HG02623 (cell line): ENCODE results near the gene PPAT.
"Not testable (repeated sequence)": the region's sequence is repeated elsewhere in the genome, so short reads cannot be mapped to it uniquely, and the experiment has no call there.

Source experiments
- ATAC-seq: cut with Tn5 transposase; IDR thresholded peaks from one replicate; pipeline ENCODE4 v1.9.1; 2021; ENCODE audit warnings: moderate library complexity; ENCODE audit not compliant: unreplicated experiment

The PPAT gene

DNA sequence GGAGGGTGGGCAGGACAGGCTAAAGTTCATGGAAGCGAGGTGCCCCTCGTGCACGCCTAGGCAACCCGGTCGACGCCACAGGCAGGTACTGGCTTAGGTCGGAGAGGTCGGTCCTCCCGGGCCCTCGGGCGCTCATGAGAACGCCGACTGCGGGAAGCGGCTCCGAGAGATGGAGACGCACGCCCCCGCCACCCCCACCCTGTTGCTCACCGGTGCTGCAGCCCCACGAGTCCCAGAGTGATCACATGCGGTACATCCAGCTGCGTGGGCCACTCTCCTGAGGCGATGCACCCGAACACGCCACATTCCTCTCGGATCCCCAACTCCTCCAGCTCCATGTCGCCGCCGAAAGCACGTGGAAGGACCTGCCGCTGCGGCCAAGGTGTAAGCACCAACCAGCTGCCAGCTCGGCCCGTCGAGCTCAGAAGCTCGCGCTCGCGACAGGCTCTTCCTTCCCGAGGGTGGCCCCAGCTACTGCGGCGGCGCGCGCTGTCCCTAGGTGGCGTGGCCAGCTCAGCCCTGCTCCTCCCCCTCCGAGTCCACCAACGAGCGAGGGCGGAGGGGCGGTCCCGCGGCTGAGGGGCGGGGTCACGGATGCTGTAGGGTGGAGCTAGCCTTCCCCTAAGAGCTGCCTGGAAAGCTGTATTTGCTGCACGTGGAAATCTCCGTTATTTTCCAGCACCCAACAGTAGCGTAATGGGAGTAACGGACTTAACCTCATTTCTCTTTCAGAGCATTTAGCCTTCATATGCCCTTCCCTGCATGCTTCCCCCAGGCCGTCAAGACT, at the start of gene PPAT:
PPAT (minus strand) TSS at position 476 of the 787 bp plus-strand sequence; CDS start at position 338, 138 bp downstream.
- peak; percentile 73 for ATAC-seq

DNA sequence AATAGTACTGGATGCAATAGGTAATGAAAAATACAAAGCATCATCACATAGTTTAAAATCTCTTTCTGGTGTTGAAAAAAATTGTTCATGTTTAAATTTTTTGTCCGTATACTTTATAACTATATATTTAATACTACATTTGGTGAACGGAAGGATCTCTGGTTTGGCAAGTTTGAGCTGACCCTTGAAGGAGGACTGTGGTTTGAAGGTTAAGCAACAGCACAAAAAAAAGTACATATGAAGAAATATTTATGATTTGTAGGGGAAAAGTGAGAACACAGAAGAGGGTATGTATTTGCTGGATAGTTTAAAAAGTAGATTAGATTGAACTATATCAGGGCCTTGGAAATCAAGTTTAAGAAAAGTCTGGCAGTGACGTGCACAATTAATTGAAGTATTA, 45.3 kb upstream of the PPAT start:
- ATAC-seq, result no peak

DNA sequence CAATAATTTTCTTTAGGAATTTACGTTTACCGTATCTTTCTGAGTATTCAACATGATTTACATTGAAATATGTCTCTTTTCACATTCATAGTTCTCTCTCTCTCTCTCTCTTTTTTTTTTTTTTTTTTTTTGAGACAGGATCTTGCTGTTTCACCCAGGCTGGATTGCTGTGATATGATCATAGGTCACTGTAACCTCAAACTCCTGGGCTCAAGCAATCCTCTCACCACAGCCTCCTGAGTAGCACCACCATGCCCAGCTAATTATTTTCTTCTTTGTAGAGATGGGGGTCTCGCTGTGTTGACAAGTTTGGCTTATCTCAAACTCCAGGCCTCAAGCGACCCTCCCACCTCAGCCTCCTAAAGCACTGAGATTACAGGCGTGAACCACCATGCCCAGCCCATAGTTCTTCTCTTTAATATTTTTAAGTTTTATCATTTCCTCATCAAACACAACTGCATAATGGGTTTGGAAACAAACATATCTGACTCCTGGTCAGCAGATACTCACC, 41.8 kb upstream of the PPAT start:
- no peak for ATAC-seq

DNA sequence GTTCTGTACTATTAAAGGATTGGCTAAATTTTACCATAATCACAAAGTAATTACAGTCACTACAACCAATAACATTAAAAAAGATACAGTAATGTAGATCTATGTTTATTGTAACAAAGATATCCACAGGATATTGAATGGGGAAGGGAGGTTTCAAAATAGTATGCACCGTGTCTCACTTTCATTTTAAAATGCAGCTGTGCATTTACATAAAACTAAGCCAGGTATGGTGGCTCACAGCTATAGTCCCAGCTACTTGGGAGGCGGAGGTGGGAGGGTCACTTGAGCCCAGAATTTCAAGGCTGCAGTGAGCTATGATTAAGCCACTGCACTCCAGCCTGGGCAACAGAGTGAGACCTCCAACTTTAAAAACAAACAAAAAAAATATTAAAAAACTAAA, 40.5 kb upstream of the PPAT start:
- peak; percentile 93 for ATAC-seq

DNA sequence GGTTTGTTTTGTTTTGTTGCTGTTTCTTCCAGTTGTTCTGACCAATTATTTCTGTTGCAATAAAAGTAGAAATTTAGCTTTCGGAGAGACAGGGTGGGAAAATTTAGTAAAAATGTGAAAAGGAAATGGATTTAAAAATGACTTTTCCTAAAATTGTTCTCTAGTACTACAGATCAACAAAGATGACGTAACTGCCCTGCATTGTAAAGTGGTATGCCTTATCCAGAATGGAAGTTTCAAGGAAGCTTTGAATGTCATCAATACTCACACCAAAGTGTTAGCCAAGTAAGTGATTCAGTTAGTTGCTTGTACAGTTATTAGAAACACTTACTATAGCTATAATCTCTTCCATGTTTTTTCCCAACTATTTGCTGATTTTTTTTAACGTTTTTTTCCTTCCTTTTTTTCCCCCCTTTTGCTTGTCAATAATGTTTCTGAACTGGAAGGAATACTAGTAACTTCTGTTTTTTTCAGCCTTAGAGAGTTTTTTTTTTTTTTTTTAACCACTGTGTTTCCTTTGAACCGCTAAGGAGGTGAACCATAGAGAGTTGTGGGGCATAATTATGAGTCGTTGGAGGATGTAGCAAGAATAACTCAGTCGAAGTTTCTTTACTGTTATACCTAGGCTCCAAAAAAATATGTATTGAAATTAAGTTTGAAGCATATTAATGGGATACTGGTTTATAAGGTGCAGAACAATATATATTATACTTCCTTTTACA, 34.2 kb upstream of the PPAT start:
- ATAC-seq, result no peak

DNA sequence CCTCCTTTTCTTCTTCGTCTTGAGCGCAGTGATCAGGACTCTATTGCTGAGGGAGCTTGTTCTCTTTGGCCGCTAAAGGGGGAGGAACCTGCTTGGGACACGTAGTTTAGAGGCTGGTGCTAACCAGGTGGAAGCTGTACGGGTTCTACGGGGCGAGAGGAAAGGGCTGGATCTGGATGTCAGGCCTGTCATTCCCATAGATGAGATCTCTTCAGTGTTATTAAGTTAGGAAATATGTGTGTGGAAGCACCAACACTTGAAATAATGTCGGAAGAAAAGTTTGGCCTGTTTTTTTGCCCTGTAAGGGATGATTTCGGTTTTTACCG, 32.6 kb upstream of the PPAT start:
- peak; percentile 41 for ATAC-seq

DNA sequence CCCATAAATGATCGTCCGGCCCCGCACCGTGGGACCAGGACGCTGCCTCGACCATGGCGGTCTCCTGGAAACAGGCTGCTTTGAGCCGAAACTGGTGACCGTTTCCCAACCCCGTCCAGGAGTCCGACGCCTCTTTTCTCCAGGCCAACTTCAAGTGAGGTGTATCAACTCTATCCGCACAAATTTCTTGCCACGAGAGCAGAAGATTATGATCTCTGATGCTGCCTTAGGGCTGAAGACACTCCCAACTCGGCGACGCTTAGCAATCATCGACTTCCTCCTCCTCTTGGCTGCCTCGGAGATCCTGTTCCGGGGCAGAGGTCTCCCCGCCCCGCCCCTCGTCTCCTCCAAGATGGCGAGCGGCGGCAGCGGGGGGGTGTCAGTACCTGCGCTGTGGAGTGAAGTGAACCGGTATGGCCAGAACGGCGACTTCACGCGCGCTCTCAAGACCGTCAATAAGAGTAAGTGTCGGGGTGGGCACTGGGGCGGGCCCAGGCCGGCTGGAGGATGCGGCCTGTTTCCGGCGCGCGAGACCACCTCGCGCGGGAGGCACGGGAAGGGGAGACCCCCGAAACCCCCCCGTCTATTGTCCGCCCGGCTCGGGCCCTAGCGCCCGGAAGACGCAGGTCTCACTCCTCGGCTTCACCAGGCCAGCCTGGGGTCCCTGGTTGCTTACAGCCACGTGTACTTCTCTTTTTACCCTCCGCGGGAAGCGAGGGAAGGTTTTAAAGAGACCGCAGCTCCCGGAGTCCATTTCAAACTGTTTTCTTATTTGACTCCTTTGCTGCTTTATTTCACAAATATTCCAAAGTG, 32.1 kb upstream of the PPAT start, which contains the start of gene SRP72:
SRP72 (plus strand) TSS at position 334 of the 813 bp plus-strand sequence; CDS start at position 353, 19 bp downstream.
- peak; percentile 90 for ATAC-seq

DNA sequence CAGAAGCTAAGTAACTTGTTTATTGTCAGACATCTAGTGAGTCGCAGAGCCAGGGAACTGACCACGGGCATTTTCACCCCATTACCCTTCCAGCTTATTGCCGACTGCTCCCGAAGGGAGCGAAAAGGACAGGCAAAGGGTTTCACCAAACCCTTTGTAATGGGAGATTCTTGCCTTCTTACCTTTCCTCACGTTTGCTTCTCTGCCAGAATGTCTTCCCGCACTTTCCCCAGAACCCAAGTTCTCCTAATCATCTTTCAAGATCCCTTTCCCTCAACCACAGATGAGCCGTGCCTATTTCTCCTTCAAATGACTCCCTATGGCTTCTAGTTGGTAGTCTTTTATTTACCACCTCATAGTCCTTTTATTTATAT, 31.5 kb upstream of the PPAT start:
- no peak for ATAC-seq

DNA sequence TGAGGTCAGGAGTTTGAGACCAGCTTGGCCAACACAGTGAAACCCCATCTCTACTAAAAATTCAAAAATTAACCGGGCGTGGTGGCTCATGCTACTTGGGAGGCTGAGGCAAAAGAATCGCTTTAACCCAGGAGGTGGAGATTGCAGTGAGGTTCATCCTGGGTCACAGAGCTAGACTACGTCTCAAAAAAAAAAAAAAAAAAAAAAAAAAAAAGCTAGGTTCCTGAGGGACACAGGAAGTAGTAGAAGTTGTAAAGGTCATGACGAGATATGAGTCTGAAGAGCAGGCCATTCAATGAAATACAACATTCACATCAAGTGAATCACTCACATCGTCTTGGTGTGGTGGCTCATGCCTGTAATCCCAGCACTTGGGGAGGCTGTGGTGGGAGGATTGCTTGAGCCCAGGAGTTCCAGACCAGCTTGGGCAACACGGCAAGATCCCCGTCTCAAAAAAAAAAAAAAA, 30.9 kb upstream of the PPAT start:
- ATAC-seq, result not testable (repeated sequence)

DNA sequence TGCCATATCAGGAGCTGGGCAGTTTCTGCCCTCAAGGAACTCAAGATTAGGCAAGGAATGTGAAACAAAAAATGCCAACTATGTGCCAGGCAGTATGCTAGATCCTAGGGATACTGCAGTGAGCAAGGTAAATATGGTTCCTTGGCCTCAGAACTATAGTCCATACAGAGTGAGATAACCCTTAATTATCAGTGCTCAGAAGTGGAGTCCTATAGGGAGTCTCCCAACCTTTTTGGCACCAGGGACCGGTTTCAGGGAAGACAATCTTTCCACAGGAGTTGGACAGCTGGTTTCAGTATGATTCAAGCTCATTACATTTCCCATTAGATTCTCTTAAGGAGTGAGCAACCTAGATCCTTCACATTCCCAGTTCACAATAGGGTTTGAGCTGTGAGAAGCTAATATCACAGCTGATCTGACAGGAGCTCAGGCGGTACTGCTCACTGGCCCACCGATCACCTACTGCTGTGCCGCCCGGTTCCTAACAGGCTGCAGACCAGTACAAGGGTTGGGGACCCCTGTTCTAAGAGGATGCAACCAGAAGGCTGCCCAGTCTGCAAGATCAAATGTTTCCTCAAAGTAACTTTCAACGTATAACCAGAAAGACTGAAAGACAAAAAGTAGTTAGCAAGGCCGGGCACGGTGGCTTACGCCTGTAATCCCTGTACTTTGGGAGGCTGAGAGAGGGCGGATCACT, 30.3 kb upstream of the PPAT start:
- no peak for ATAC-seq

DNA sequence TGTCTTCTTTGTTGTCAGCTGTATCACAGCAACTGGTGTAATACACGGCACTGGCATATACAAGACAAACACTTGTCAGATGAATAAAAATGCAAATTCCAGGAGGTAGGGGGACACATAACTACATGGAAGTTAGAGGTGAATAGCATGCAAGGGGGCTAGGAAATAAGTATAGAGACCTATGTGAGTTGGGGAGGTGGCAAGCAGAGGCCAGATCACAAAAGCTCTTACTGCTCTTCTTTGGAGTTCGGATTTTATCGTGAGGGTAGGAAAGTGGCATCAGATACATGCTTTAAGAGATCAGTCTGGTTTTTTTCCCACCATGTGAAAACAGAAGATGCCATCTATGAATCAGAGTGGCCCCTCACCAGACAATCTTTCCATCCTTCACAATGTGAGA, 29.2 kb upstream of the PPAT start:
- no peak for ATAC-seq

DNA sequence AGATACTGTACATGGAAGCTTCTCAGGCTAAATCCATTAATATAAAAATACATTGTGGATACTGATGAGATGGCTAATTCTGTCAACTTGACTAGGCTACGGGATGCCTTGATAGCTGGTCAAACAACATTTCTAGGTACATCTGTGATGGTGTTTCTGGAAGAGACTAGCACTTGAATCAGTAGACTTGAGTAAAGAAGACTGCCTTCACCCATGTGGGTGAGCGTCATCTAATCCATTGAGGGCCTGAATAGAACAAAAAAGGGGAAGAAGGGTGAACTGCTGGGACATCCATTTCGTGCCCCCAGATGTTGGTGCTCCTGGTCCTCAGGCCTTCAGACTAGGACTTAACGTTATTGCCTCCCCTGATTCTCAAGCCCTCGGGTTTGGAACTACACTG, 28.3 kb upstream of the PPAT start:
- ATAC-seq, result no peak

DNA sequence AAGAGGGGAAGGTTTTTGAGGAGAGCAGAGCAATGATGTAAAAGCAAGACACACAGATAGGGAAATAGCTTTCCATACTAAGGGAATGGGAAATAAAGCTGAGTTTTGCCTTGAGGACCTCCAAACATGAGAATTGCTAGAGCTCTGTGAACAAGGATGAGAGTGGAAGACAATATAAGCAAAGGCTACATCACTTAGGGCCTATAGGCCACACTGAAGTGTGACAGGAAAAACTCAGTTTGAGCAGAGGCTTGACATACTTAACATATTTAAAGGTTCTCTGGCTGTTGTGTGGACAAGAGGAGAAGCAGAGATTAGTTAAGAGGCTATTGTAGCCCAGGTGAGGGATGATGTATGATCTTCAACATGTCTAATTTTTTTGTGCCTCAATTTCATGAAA, 26.7 kb upstream of the PPAT start:
- ATAC-seq, result no peak

DNA sequence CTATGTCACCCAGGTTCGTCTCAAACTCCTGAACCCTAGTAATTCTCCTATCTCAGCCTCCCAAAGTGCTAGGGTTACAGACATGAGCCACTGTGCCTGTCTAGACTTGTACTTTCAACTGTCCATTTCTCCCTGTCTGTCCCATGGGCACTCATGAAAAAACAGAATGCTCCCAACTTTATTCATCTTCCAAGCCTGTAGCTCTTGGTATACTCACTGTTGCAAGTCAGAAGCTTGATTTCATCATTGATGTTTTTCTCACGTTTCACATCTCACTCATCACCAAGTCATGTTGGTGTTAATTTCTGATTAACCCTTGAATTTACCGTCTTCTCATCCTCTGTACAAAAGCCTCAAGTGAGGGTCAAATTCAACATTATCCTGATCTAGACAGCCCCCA, 24.7 kb upstream of the PPAT start:
- no peak for ATAC-seq

DNA sequence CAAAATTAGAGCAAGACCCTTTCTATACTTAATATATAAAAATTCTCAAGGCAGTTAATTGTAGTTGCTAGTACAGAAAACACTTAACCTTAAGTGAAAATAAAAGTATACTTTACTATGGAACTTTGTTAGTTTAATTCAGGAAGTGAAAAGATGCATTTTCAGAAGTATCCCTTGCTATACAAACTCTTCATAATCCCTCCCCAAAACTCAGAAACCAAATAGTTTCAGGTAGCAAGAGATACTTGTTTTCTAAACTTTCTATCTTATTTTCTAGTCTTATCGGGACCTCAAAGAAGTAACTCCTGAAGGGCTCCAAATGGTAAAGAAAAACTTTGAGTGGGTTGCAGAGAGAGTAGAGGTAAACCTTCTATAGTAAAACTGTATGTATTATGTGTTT, 14.9 kb upstream of the PPAT start:
- ATAC-seq, result no peak

DNA sequence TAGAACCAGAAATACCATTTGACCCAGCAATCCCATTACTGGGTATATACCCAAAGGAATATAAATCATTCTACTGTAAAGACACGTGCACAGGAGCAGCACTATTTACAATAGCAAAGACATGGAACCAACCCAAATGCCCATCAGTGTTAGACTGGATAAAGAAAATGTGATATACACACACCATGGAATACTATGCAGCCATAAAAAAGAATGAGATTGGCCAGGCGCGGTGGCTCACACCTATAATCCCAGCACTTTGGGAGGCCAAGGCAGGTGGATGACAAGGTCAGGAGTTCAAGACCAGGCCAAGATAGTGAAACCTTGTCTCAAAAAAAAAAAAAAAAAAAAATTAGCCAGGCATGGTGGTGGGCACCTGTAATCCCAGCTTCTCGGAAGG, 14.1 kb upstream of the PPAT start:
- ATAC-seq, result not testable (repeated sequence)

DNA sequence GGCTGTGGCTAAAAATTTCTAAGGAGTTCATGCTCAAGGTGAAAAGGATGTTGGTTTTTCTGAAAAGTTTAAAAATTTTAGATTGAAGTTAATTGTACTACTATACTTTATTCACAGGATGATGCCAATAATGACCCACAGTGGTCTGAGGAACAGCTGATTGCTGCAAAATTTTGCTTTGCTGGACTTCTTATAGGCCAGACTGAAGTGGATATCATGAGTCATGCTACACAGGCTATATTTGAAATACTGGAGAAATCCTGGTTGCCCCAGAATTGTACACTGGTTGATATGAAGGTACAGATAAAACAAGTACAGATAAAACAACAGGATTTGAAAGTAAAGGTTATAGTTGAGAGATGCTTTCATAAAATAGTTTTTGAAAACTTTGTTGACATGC, 12.9 kb upstream of the PPAT start:
- no peak for ATAC-seq

DNA sequence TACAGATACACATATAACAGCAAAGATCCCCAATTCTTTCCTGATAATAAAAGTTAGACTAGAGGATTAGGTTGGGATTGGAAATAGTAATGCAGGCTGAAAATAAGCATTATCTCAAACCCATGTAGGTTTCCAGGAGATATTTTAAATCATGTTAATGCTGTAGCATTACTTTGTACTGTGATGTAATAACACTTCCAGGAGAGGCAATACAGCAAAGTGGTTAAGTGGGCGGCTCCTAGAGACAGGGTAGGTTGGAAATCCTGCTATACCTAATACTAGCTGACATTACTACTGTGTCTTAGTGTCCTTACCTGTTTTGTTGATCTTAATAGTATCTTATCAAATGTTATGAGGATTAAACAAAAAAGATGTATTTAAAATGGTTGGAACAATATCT, 10.3 kb upstream of the PPAT start:
- no peak for ATAC-seq

DNA sequence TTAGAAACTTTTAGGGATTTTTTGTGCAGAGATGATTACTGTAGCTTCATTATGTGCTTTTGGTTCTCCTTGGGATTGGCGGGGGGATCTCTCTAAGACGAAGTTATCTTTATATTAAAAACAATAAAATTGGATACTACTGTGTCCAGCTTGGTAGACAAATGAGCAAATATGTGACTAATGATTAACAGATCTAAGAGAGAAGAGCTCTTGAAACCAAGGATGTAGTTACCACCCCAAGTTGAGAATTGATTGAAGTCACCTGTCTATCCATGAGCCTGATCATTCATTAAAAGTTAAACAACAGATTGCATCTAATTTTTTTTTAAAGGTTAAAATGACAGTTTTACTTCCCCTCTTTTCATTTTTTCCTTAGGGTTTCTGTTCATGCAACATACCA, 9.3 kb upstream of the PPAT start:
- no peak for ATAC-seq

DNA sequence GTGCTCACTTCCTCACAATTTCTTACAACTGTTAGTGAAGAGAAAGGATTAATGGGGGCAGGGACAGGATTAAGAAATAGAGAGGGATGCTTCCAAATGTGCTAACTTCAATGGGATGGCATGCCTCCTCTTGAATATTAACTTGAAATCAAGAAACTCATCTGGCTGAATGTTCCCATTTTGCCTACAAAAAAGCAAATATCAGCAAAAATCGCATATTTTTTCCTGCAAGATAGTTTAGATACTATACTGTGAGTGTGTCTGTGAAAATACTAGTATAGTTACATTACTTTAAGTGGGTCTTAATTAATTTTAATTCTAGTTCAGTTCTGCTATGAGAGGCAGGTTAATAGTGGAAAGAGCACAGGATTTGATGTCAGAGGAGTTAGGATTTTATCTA, 5.6 kb upstream of the PPAT start:
- ATAC-seq, result no peak

DNA sequence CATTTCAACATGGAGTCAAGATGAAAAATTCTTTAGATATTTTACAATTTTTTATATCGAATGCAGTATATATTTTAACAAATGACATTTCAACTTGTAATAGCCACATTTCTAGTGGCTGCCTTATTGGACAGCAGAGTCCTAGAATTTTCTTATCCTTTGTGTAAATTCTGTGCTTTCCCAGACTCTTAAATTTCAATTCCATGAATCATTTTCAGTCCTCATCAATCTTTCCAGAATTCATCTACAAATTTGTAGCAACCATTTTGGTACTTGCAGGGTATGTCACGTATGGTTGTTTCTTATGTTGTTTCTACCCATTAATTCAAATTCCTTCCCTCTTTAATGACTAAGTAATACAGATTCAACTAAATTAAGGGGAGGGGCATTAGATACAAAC, 3.4 kb upstream of the PPAT start:
- ATAC-seq, result no peak
